CD4-positive, alpha-beta T cell treated with Interleukin-21 for 1 hour (primary cell): Measurements from ENCODE around the gene GPBP1L1.
"Not testable (repeated sequence)": the region's sequence is repeated elsewhere in the genome, so short reads cannot be mapped to it uniquely, and the experiment has no call there.

ENCODE experiments used
- DNase-seq: peaks from one replicate; pipeline ENCODE4 v3.0.0-alpha.2; 2020

Gene GPBP1L1, protein sequence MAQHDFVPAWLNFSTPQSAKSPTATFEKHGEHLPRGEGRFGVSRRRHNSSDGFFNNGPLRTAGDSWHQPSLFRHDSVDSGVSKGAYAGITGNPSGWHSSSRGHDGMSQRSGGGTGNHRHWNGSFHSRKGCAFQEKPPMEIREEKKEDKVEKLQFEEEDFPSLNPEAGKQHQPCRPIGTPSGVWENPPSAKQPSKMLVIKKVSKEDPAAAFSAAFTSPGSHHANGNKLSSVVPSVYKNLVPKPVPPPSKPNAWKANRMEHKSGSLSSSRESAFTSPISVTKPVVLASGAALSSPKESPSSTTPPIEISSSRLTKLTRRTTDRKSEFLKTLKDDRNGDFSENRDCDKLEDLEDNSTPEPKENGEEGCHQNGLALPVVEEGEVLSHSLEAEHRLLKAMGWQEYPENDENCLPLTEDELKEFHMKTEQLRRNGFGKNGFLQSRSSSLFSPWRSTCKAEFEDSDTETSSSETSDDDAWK

DNA sequence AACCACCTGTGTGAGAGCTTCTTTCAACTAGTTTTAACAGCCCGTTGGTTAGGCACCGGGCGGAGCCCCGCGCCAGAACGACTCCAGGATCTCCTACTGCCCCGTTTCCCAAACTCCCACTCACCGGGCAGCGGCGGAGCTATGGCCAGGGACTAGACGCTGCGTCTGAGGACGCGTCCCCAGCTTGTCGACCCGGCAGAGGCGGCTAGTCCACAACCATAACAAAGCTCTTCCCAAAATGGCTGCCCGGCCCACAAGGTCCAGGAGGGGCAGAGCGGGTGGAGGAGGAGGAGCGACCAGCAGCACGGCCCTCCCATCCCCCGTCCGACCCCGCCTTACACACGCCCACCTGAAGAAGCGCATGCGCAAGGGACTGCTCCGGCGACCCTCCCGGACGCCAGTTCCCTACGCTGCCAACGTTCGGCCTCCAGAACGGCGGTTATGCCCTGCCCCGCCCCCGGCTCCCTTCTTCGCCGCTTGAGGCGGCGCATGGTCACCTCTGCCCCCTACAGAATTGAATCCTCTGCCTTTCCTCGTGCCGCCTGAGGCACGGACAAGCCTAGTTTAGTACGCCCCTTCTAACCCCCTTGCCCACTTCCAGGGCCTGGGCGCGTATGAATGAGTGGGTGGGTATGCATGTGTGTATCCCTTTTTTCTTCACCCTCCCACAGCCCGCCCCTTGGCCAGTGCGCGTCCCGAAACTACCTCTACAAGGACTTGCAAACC, at the start of gene GPBP1L1:
Gene GPBP1L1 (minus strand): TSS at position 246 of the 726 bp plus-strand sequence. CDS start 27,446 bp downstream, outside the sequence.
- peak; percentile 97 for DNase-seq

DNA sequence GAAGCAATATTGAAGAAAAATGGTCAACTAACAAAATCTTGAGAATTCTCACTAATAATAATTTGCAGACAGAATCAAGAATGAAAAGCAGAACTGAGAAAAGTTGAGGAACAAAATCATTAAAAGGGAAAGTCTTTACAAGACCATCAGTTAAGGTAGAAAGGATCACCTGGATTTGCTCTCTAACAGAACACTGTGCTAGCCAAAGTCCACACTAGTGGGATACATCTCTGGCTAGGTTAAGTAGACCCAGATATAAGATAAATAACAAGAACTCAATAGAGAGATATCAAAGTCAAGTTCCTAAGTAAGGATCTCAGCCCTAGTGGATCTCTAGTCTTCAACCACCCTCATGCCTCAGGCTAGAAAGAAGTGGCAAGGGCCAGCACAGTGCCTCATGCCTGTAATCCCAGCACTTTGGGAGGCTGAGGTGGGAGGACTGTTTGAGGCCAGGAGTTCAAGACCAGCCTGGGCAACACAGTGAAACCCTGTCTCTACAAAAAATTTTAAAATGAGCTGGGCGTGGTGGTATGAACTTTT, 44.5 kb upstream of the GPBP1L1 start:
- no peak for DNase-seq

DNA sequence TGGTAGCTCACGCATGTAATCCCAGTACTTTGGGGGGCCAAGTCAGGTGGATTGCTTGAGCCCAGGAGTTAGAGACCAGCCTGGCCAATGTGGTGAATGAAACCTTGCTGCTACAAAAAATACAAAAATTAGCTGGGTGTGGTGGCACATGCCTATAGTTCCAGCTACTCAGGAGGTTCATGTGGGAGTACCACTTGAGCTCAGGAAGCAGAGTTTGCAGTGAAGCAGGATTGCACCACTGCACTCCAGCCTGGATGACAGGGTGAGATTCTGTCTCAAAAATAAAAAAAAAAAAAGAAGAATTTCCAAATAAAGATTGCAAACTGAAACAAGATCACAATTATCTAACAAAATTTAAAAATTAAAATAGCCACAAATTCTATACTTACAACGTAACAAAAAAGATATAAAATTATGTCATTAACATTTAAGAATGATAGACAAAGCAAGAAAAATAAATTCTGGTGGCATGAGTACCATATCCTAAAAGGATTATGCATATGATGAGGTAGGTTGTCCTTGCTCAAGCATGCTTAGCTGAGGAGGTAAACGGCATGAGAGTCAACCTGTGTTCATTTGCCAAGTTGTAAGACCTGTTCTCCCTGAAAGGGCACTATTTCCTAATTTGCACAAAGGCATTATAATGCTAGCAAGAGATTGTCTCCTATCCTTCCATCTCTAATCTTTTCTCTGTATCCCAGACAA, 43.9 kb upstream of the GPBP1L1 start:
- DNase-seq = no peak

DNA sequence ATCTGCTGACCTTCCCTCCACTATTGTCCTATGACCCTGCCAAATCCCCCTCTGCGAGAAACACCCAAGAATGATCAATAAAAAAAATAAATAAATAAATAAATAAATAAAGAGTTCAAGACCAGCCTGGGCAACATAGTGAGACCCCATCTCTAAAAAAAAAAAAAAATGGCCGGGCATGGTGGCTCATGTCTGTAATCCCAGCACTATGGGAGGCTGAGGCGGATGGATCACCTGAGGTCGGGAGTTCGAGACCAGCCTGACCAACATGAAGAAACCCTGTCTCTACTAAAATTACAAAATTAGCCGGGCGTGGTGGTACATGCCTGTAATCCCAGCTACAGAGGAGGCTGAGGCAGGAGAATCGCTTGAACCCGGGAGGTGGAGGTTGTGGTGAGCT, 39.7 kb upstream of the GPBP1L1 start:
- DNase-seq = not testable (repeated sequence)

DNA sequence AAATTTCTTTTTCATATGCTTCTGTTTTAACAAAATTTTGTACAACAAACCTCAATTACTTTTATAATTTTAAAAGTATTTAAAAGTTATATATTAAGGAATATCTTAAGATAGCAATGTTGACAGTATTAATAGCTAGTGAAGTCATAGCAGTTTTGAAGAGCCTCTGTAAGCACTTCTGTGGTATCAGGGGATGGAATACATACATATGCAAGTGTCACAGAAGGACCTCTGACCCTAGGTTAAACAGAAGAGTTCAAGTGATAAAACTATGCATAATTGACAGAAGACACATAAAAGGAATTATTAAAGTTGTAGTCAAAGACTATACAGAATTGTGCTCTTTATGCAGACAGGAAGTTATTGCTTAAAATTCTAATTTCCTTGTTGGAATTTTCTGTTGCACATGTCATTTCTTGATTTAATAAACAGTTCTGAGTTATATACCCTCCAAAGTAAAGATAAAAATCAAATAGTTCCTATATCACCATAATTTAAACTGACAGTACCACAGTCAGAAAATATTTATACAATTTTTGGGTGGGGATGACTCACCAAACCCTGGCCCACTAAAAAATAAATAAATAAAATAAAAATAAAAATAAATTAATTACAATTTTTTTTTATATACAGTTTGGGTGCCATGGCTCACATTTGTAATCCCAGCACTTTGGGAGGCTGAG, 37.1 kb upstream of the GPBP1L1 start:
- no peak for DNase-seq

DNA sequence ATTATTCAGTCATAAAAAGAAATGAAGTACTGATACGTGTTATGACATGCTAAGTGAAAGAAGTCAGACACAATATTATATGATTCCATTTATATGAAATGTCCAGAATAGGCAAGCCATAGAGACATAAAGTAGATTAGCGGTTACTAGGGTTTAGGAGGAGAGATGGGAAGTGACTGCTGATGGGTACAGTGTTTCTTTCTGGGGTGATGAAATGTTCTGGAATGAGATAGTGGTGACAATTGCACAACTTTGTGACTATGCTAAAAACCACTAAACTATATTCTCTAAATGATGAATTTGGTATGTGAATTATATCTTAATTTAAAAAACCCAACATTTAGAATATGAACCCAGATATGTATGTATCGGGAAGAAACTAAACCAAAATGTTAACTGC, 36.5 kb upstream of the GPBP1L1 start:
- no peak for DNase-seq

DNA sequence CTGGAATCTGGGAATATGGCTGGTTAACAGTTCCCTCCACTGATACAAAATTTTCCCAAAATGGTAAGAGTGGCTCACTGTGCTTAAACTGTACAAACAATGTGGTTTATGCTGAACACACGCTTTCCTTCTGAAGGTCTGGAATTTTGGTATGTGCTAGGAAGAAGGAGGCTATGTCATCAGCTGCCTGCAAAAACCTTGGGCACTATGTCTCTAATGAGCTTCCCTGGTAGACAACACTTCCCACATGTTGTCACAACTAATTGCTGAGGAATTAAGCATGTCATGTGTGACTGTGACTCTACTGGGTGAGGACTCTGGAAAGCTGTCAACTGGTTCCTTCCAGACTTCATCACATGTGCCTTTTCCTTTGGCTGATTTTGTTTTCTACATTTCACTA, 34.9 kb upstream of the GPBP1L1 start:
- no peak for DNase-seq

DNA sequence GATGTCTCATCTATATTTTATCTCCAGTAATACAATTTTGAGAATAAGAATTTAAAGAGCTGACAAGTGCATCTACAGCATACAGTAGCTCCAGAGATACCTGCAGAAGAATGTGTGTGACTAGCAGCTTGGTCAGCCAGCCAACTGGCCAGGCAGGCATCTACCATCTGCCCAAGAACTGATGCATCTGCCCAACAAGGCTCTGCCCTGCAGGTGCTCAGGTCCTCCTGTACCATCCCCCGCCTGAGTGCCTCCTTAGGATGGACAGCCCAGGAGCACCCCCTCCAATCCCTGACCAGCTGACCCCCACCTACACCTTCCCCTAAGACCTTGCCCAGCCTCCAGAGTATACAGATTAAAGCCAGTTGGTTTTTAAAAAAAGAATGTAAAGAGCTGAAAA, 32.0 kb upstream of the GPBP1L1 start:
- no peak for DNase-seq

DNA sequence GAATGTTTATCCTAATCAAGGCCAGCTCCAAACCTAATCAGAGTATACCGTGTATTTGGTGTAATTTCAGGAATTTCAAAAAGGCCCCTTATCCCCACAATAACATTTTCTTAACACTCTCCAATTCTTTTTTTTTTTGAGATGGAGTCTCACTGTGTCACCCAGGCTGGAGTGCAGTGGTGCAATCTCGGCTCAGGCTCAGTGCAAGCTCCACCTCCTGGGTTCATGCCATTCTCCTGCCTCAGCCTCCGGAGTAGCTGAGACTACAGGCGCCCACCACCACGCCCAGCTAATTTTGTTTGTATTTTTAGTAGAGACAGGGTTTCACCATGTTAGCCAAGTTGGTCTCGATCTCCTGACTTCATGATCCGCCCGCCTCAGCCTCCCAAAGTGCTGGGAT, 31.1 kb upstream of the GPBP1L1 start:
- not testable (repeated sequence) for DNase-seq

DNA sequence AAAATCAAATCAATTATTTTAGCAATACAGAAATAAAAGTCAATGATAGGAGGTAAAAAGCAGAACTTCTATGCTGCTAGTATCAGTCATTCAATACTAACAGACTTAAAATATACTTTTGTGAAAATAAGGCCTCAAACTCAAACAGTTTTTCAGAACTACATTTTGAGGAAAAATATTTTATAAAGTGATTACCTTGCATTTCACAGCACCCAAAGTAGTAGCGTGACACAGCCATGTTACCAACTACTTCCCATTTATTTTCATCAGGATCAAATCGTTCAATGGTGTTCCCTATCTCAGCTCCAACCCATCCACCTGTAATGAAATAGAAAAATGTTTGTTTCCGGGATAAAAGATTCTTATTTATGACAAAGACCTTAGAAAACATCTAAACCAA, 30.4 kb upstream of the GPBP1L1 start:
- DNase-seq = no peak

DNA sequence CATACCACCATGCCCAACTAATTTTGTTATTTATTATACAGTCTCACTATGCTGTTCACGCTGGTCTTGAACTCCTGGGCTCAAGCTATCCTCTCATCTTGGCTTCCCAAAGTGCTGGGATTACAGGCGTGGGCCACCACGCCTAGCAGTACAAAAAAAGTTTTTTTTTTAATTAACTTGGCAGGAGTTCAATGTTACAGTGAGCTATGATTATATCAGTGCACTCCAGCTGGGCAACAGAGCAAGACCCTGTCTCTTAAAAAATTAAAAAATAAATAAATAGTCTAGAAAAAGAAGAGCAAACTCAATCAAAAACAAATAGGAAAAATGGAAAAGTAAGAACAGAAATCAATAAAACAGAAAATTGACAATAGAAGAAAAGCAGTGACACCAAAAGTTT, 27.4 kb upstream of the GPBP1L1 start:
- DNase-seq = no peak

DNA sequence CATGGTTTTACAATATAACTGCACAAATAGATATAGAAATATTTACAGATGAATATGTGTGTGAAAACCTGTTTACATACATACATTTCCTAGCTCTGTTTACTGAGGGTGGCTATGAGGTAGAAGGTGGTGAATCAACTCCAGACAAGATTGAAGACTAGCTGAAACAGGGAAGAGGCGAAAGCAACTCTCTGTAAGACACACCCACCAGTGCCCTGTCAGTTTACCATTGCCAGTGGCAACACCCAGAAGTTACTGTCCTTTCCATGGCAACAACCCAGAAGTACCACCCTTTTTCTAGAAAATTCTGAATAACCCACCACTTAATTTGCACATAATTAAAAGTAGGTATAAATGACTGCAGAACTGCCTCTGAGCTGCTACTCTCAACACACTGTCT, 18.3 kb upstream of the GPBP1L1 start:
- DNase-seq = no peak

DNA sequence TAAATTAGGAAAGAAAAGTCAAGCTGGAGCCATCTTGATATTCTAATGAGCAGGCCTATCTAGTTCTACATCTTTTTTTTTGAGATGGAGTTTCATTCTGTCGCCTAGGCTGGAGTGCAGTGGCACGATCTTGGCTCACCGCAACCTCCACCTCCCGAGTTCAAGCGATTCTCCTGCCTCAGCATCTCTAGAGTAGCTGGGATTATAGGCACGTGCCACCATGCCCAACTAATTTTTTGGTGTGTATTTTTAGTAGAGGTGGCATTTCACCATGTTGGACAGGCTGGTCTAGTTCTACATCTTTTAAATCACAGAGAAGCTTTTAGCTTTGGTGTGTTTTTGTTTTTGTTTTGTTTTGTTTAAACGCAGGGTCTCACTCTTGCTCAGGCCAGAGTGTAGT, 8.5 kb upstream of the GPBP1L1 start:
- DNase-seq = no peak

DNA sequence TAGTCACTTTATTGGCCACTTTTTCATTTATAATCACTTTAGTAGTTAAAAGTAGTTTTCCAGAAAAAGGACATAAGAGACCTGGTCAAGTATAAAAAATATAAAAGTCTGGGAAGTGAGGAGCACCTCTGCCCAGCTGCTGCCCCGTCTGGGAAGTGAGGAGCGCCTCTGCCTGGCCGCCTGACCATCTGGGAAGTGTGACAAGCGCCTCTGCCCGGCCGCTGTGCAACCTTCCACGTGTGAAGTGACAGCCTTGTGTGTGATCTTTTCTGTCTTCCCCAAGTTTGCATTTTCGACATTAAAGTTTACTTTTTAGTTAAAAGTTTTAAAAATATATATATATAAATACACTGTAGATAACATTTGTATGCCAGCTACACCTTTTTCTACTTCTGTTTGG, 7.5 kb upstream of the GPBP1L1 start:
- DNase-seq = not testable (repeated sequence)

DNA sequence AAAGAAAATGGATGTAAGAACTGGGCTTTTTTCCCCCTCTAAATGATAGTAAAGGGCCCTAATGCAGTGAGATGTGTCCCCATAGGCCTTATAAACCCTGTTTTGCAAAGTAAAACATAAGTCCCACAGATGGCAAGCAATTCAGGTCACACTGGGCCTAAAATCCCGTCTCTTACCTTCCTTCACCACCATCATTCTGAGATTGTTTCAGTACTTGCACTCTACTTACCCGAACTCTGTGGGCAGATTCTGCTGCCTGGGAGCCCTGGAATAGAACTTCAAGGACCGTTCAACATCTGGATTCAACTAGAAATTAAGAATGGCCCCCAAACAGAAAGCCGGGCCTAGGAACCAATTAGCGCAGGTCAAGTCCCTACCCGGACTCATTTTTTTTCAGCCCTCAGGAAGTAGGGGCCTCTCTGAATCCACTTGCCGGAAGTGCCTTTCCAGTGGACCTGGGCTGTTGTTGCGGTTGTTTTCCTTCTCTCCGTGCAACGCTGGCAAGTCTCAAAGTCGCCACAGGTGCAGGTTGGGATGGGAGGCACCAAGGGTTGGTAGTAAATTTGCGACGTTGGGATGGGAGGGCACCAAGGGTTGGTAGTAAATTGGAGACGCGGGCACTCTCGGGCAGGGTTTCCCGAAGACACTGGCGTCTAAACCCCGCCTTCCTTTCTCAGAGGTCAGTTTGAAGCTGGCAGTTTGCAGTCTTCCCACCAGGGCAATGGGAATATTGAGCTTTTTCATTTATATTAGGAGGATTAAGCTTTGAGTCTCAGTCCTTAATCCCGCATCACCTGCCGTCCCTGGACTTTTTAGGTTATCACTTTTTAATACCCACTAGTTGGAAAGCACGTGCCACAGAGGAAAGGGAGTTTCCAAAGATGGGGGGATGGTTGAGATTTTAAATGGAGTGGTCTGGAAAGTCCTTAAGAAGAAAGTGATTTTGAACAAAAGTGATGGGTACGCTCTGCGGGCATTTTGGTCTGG, 1.7 kb upstream of the GPBP1L1 start, which contains the start of gene TMEM69:
Gene TMEM69 (plus strand): TSS at position 428 of the 987 bp plus-strand sequence. CDS start 2,888 bp downstream, outside the sequence.
- DNase-seq = peak; percentile 90

DNA sequence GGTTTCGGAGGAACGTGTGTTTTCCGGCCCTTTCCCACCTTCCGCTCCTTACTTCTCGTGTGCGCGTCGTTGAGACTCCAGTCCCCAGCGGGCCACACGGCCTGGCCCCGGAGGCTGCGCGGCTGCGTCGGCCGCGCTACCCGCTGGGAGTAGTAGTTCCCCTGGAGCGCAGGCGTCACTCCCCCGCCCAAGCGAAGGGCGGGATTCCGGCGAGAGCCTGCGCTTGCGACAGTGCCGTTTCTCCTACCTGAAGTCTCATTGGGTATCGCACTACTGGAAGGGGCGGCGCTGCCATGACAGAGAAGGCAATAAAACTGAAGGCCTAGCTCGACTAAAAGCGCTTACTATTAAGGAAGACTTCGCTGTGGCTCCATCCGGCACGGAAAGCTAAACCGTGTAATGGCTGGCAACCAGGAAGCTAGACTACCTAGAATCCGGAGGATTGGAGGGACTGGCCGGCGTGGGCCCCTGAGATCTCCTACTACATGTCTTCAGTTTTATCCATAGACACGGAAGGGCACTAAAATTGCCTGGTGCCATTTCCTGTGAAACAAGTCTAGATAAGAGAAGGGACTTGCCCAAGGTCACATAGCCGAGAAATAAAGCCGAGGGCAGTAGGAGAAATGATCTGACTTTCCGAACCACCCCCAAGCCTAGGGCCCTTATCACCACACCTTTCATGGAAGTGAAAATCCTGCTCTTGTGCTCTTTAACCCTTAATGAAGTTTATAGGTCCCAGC, 851 bp upstream of the GPBP1L1 start:
- peak; percentile 99 for DNase-seq

DNA sequence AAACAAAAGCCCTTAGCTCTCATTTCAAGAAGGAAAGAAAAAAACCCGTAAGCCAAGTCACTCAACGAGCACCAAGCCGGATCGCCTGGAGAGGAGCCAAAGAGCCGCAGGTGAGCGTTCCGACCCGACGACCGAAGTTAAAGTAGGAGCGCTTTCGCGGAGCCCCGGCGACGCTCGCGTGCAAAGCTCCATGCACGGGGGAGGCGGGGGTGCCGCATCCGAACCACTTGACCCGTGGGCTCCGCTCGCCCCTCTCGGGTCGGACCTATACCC, 382 bp downstream of the GPBP1L1 start:
- DNase-seq = peak; percentile 59

DNA sequence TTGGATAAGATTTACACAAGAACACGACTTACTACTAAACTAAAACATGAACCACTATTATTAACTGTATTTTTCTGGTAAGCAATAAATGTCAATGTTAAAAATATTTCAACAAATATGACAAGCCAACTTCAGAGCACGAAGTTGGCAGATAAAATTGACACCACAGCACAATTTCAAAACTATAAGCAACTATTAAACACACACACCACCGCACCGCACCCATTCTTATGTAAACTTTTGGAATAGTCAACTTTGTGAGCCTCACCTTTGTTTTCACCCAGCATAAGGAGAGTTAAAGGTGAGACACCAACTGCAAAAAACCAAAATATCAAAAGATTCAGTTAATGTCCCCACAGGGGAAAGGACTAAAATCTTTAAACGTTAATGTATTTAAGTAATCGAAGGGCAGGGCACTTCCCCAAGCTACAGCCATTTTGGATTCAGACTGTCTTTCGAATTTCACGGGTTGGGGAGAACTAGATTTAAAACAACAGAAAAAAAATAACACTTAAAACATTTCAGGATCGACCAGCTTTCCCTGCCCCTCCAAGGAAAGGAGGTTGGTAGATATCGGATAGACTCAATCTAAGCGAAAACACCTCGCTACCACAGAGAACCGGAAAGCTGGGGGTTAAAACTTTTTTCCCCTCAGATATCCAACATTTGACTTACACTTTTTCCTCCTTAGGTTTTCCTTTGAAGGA, 872 bp downstream of the GPBP1L1 start:
- peak; percentile 24 for DNase-seq

DNA sequence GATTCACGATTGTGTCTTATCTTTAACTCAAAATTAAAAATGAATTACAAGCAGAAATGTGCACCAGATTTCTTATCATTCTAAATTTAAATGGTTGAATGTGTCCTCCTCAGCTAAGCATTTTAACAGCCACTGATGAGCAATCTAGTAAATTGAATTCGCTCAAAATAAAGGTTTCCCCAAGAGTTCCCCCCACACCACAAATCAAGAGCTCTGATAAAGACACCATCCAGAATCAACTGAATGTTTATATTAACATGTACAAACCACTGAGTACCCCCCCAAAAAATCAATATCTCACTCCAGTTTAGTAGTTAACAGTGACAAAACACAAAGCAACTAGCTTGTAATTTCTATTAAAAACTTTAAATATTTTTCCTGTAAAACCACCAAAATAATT, 1.9 kb downstream of the GPBP1L1 start:
- DNase-seq = no peak

DNA sequence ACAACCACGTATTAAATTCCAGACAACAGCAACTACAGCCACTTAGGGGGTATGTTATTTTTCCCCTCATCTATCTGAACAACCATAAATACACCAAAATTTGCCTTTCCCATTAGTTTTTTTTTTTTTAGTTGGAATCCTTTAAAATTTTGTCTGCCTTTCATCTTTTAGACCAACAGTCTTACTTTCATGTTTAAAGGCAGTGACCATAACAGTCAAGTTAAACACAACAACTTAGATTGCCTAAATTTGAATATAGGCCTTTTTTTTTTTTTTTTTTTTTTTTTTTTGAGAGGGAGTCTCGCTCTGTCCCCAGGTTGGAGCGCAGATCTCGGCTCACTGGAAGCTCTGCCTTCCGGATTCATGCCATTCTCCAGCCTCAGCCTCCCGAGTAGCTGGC, 3.4 kb downstream of the GPBP1L1 start:
- DNase-seq = no peak
